Heart right ventricle (tissue), 16 donors: ENCODE results near the gene CRYAA. TPM values are rescaled to one million over a fixed set of nuclear protein-coding genes. Genes with fewer than 3 reads are reported as not detected.

Experiments used
- ATAC-seq, 8 donors: fragments of 200-7000 bp; cut with Tn5 transposase; one replicate each; pipeline ENCODE4 v1.9.1; 2020; ENCODE audit warnings: mild to moderate bottlenecking in 8 of 8, moderate library complexity in 8 of 8, moderate number of reproducible peaks in 1 of 8
- DNase-seq, 2 donors: peaks; one replicate each; pipeline ENCODE4 v3.0.0-alpha.2; 2020
- H3K27ac ChIP-seq, 10 donors: fragments of 200-600 bp; sonication (generic) in 2 of 10; one replicate each; pipeline versions ENCODE4 v1.5.0 to v1.8.0; 2020 to 2022; ENCODE audit warnings: mild to moderate bottlenecking in 3 of 10
- H3K27me3 ChIP-seq, 7 donors: fragments of 200-600 bp; one replicate each; pipeline ENCODE4 v1.8.0; 2021 to 2022; ENCODE audit warnings: mild to moderate bottlenecking in 2 of 7
- H3K36me3 ChIP-seq, 9 donors: fragments of 200-600 bp; sonication (generic) in 1 of 9; one replicate each; pipeline versions ENCODE4 v1.5.0 to v1.8.0; 2020 to 2022; ENCODE audit warnings: mild to moderate bottlenecking in 2 of 9
- H3K4me1 ChIP-seq, 9 donors: fragments of 200-600 bp; sonication (generic) in 1 of 9; one replicate each; pipeline versions ENCODE4 v1.5.0 to v1.8.0; 2020 to 2022; ENCODE audit warnings: mild to moderate bottlenecking in 4 of 9
- H3K4me3 ChIP-seq, 10 donors: fragments of 200-600 bp; sonication (generic) in 2 of 10; one replicate each; pipeline versions ENCODE4 v1.5.0 to v1.8.0; 2020 to 2022; ENCODE audit warnings: mild to moderate bottlenecking in 7 of 10, moderate library complexity in 2 of 10
- H3K9me3 ChIP-seq, 11 donors: fragments of 200-600 bp in 10 of 11; sonication (generic) in 2 of 11; one replicate each; pipeline versions ENCODE4 v1.5.0 to v1.8.0; 2013 to 2022; ENCODE audit warnings: mild to moderate bottlenecking in 2 of 11, control low read depth in 1 of 11, moderate library complexity in 1 of 11
- CTCF ChIP-seq, 9 donors: fragments of 200-600 bp; sonication (generic) in 2 of 9; IDR thresholded peaks; one replicate each; pipeline versions ENCODE4 v1.5.0 to v1.8.0; 2021 to 2022; ENCODE audit warnings: antibody characterized with exemption in 9 of 9, mild to moderate bottlenecking in 5 of 9, moderate library complexity in 1 of 9
- WGBS, 2 donors: extraction: QIAGEN DNeasy Blood & Tissue Kit; methylation state at CpG; one replicate each; pipeline ENCODE4 v1.1.7; 2013; ENCODE audit warnings: inconsistent platforms in 1 of 2; 5-methylcytosine and 5-hydroxymethylcytosine counted together
- intact Hi-C, 10 donors: fragments of 100-400 bp; cut with DNase I; formaldehyde crosslinking; loops; one replicate each; pipeline versions ENCODE4 v1.11.1 to v1.14.2; 2022
- polyA plus RNA-seq, 2 donors: library from polyadenylated mRNA; stranded (reverse); fragments of 200-250 nt; gene quantifications; one replicate each; pipeline ENCODE4 v1.2.3, GENCODE V29; 2013
- total RNA-seq, 10 donors: library from RNA; stranded (reverse); fragmentation: NEBNext Ultra II Directional in 3 of 10; extraction: Animal tissue kit (Norgen Biotek cat#: 25700) in 3 of 10; gene quantifications; one replicate each; pipeline versions ENCODE4 v1.2.1 to v1.2.4, GENCODE V29; 2021 to 2023
- donor health status: Arrhythmogenic right ventricular cardiomyopathy.
- donor health status: ischemic (EF 13 %, LVEDD 7.1; RV severe dilation, severe dysfunction).
- donor health status: healthy with polysubstance abuse.
- donor health status: DM: no; HTN: yes; CAD: no.
- donor health status: DM: no; HTN: no; CAD: no.
- donor health status: ischemic (EF 25% LVEDD 6.9; RV normal size, moderate dysfunction).
- donor health status: ischemic (EF 25% LVEDD 5.7; RV mildly dilated, moderate dysfunction).
- donor health status: healthy.
- donor health status: DM: yes; HTN: yes; CAD: no.
- donor health status: Ischemic cardiomyopathy.
- donor health status: ischemic (EF 35%, LVEDD 5.7; RV mildly dilated, moderate dysfunction).
- donor health status: nonischemic (EF 11% LVEDD 7.7; RV severe dilation, severe dysfunction).
- donor health status: DM: yes; HTN: yes; CAD: no.
- donor health status: PGD.
- donor health status: ischemic (EF 29% LVEDD 5.4; RV normal size, mild dysfunction).
- donor health status: nonischemic (EF 23%, LVEDD 6.1; RV moderate dilation, normal function).

Gene CRYAA
- total and polyA plus RNA-seq, 12 donors: not detected

GRCh38 chr21:43188592-43189210 is 19.9 kb downstream of the CRYAA start:
- H3K27ac ChIP-seq: no peak overlapping the region
- 49 to 54% methylated on average over 15 of the region's 15 CpGs for WGBS, 2 donors
- TF ChIP-seq CTCF (IDR thresholded peaks at IDR 0.05): no peak
- H3K4me1 ChIP-seq: peaks cover 0 to 9% (median 3%) of the 10 kb centered on the region in 9 donors
- intact Hi-C loops: no loop called here
- DNase-seq: peak in 1 of 2 donors; percentile 51
- no peaks in the 10 kb centered on the region for H3K9me3 ChIP-seq
- H3K36me3 ChIP-seq: no peaks in the 10 kb centered on the region
- H3K4me3 ChIP-seq: no peak overlapping the region
- ATAC-seq: peak in 7 of 8 donors; percentile 38 to 86 (median 66)
- peaks cover 0 to 6% (median 0%) of the 10 kb centered on the region in 7 donors for H3K27me3 ChIP-seq

- intact Hi-C loops: no loop called here
- Histone ChIP-seq H3K4me1 (peaks cover 5 to 22% (median 15%) of the 10 kb centered on the region in 9 donors), H3K4me3 (no peak overlapping the region), H3K27ac (no peak overlapping the region), H3K27me3 (peaks cover 0 to 11% (median 0%) of the 10 kb centered on the region in 7 donors), H3K9me3 (no peaks in the 10 kb centered on the region), H3K36me3 (no peaks in the 10 kb centered on the region)
- DNase-seq: no peak
- no peak for ATAC-seq
- no peak for TF ChIP-seq CTCF (IDR thresholded peaks at IDR 0.05)
- 95% methylated on average over 6 of the region's 6 CpGs for WGBS, 2 donors
These were observed 21.1 kb downstream of the CRYAA start for GRCh38 chr21:43189936-43190335.

GRCh38 chr21:43190544-43190943 is 21.7 kb downstream of the CRYAA start:
- DNase-seq (no peak), ATAC-seq (no peak)
- no peak for TF ChIP-seq CTCF (IDR thresholded peaks at IDR 0.05)
- H3K36me3 ChIP-seq: no peaks in the 10 kb centered on the region
- H3K4me1 ChIP-seq: peaks cover 5 to 28% (median 20%) of the 10 kb centered on the region in 9 donors
- WGBS, 2 donors: 80 to 81% methylated on average over 6 of the region's 6 CpGs
- no peaks in the 10 kb centered on the region for H3K9me3 ChIP-seq
- peaks cover 0 to 14% (median 0%) of the 10 kb centered on the region in 7 donors for H3K27me3 ChIP-seq
- intact Hi-C loops: no loop called here
- no peak overlapping the region for H3K27ac ChIP-seq
- H3K4me3 ChIP-seq: no peak overlapping the region

GRCh38 chr21:43190951-43191350 is 22.1 kb downstream of the CRYAA start:
- no peak for TF ChIP-seq CTCF (IDR thresholded peaks at IDR 0.05)
- intact Hi-C loops: no loop called here

More at GRCh38 chr21:43190951-43191350, 22.1 kb downstream of the CRYAA start:
- DNase-seq (no peak), ATAC-seq (no peak)
- 90 to 95% methylated on average over 7 of the region's 7 CpGs for WGBS, 2 donors
- Histone ChIP-seq H3K4me3 (no peak overlapping the region), H3K27me3 (peaks cover 0 to 14% (median 0%) of the 10 kb centered on the region in 7 donors), H3K27ac (no peak overlapping the region), H3K36me3 (no peaks in the 10 kb centered on the region), H3K4me1 (peaks cover 5 to 32% (median 24%) of the 10 kb centered on the region in 9 donors), H3K9me3 (no peaks in the 10 kb centered on the region)
